ENCODE measurements around the gene RPL38.
A peak's percentile ranks its signal among the peaks of the same experiment; 100 is the strongest.

The RPL38 gene

DNA sequence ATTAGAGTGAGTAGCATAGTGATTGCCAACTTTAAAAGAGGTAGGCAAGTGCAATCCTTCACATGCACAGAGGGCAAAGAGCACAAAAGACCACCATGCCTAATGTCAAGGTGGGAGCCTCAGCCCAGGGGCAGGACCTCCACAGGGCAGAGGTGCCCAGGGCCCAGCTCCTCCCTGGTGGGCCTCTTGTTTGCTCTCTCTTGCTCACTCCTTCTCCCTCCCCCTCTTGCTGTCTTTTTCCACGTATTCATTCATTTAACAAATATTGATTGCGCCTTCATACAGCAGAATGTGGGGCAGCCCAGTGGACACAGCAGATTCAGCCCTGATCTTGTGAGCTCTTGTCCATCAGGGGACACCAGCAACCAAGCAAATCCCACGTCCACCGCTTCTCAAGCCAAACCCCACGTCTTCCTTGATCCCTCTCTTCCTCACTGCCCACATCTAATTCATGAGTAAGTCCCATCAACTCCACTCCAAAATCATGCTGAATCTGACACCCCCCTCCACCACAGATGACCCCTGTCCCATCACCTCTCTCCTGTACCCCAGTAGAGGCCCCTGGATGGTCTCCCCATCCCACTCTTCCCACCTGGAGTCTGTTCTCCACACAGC lies 44.1 kb upstream of the RPL38 start:
- H3K79me2 ChIP-seq (ENCODE audit: control insufficient read depth, insufficient read depth, low read length), result no peaks in the 10 kb centered on the region
- no peak overlapping the region for H2BK15ac ChIP-seq (replicated peaks; ENCODE audit: low read depth)
- no peak overlapping the region for H2BK5ac ChIP-seq (ENCODE audit: low read length)
- no peak overlapping the region for H2AK5ac ChIP-seq (ENCODE audit: low read length)
- no peaks in the 10 kb centered on the region for H3K27me3 ChIP-seq (ENCODE audit: insufficient read depth, low read length, poor library complexity)
- no peaks in the 10 kb centered on the region for H3K79me1 ChIP-seq (ENCODE audit: low read length)
- H3K4me2 ChIP-seq (ENCODE audit: low read length), result no peak overlapping the region
- no peak overlapping the region for H4K5ac ChIP-seq (ENCODE audit: low read length)
- no peak overlapping the region for H3K23ac ChIP-seq (ENCODE audit: low read length)
- no peak for DNase-seq
- WGBS (ENCODE audit: extremely low coverage, insufficient coverage, low lambda C conversion rate), result no CpG with 5 or more reads among the region's 5 CpGs
- H4K8ac ChIP-seq (ENCODE audit: low read depth, low read length), result no peak overlapping the region
- no peak overlapping the region for H3K4me3 ChIP-seq (ENCODE audit: low read length)
- no peak overlapping the region for H3K18ac ChIP-seq (ENCODE audit: low read length)
- H3K9ac ChIP-seq (ENCODE audit: low read length), result no peak overlapping the region
- H3K56ac ChIP-seq (ENCODE audit: low read length), result no peak overlapping the region
- no peak overlapping the region for H3K4ac ChIP-seq (ENCODE audit: low read depth, low read length)
- no peaks in the 10 kb centered on the region for H3K36me3 ChIP-seq (ENCODE audit: control insufficient read depth, insufficient read depth, low read length)
- no peak overlapping the region for H3K27ac ChIP-seq (ENCODE audit: low read depth, low read length)
- H2BK120ac ChIP-seq (ENCODE audit: low read depth, low read length), result no peak overlapping the region
- H3K4me1 ChIP-seq (ENCODE audit: control insufficient read depth, low read depth, low read length), result peaks cover 5% of the 10 kb centered on the region

GRCh38 chr17:74160656-74161502 lies 42.6 kb upstream of the RPL38 start:
- H2BK120ac ChIP-seq (ENCODE audit: low read depth, low read length), result no peak overlapping the region
- DNase-seq, result no peak
- no peak overlapping the region for H3K9ac ChIP-seq (ENCODE audit: low read length)
- no peak overlapping the region for H2BK15ac ChIP-seq (replicated peaks; ENCODE audit: low read depth)
- H3K4me2 ChIP-seq (ENCODE audit: low read length), result no peak overlapping the region
- no peaks in the 10 kb centered on the region for H3K79me1 ChIP-seq (ENCODE audit: low read length)
- no peaks in the 10 kb centered on the region for H3K36me3 ChIP-seq (ENCODE audit: control insufficient read depth, insufficient read depth, low read length)
- H4K5ac ChIP-seq (ENCODE audit: low read length), result no peak overlapping the region
- H3K23ac ChIP-seq (ENCODE audit: low read length), result no peak overlapping the region
- peaks cover 5% of the 10 kb centered on the region for H3K4me1 ChIP-seq (ENCODE audit: control insufficient read depth, low read depth, low read length)
- H3K27me3 ChIP-seq (ENCODE audit: insufficient read depth, low read length, poor library complexity), result no peaks in the 10 kb centered on the region
- H3K79me2 ChIP-seq (ENCODE audit: control insufficient read depth, insufficient read depth, low read length), result no peaks in the 10 kb centered on the region
- WGBS (ENCODE audit: extremely low coverage, insufficient coverage, low lambda C conversion rate), result no CpG with 5 or more reads among the region's 23 CpGs
- H3K4ac ChIP-seq (ENCODE audit: low read depth, low read length), result no peak overlapping the region
- no peak overlapping the region for H3K56ac ChIP-seq (ENCODE audit: low read length)
- no peak overlapping the region for H4K8ac ChIP-seq (ENCODE audit: low read depth, low read length)
- H3K4me3 ChIP-seq (ENCODE audit: low read length), result no peak overlapping the region
- no peak overlapping the region for H3K27ac ChIP-seq (ENCODE audit: low read depth, low read length)
- H2BK5ac ChIP-seq (ENCODE audit: low read length), result no peak overlapping the region
- no peak overlapping the region for H3K18ac ChIP-seq (ENCODE audit: low read length)
- H2AK5ac ChIP-seq (ENCODE audit: low read length), result no peak overlapping the region

DNA sequence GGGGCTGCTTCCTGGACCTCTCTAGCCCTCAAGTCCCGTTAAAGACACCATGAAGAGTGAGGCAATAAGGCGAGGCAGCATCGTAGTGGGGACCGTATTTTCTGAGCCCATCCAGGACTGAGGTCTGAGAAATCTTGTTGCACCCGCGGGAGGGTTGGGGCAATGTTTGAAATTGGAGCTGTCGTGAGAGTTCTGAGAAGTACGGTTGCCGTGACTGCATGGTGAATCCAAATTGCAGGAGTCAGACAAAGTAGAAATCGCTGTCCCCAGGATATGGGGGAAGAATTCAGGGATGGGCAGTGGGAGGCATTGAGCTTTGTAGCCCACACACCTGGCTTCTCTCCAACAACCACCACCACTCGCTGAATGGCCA lies 42.0 kb upstream of the RPL38 start:
- H2BK5ac ChIP-seq (ENCODE audit: low read length), result no peak overlapping the region
- no peak overlapping the region for H2BK15ac ChIP-seq (replicated peaks; ENCODE audit: low read depth)
- H3K18ac ChIP-seq (ENCODE audit: low read length), result no peak overlapping the region
- no peak overlapping the region for H2AK5ac ChIP-seq (ENCODE audit: low read length)
- H3K27me3 ChIP-seq (ENCODE audit: insufficient read depth, low read length, poor library complexity), result no peaks in the 10 kb centered on the region
- H3K4me2 ChIP-seq (ENCODE audit: low read length), result no peak overlapping the region
- H4K5ac ChIP-seq (ENCODE audit: low read length), result no peak overlapping the region
- DNase-seq, result no peak
- no peak overlapping the region for H4K8ac ChIP-seq (ENCODE audit: low read depth, low read length)
- no peak overlapping the region for H3K56ac ChIP-seq (ENCODE audit: low read length)
- no peak overlapping the region for H3K23ac ChIP-seq (ENCODE audit: low read length)
- peaks cover 5% of the 10 kb centered on the region for H3K4me1 ChIP-seq (ENCODE audit: control insufficient read depth, low read depth, low read length)
- H3K27ac ChIP-seq (ENCODE audit: low read depth, low read length), result no peak overlapping the region
- H3K36me3 ChIP-seq (ENCODE audit: control insufficient read depth, insufficient read depth, low read length), result no peaks in the 10 kb centered on the region
- H3K9ac ChIP-seq (ENCODE audit: low read length), result no peak overlapping the region
- H3K79me1 ChIP-seq (ENCODE audit: low read length), result no peaks in the 10 kb centered on the region
- H3K79me2 ChIP-seq (ENCODE audit: control insufficient read depth, insufficient read depth, low read length), result no peaks in the 10 kb centered on the region
- no peak overlapping the region for H3K4me3 ChIP-seq (ENCODE audit: low read length)
- H2BK120ac ChIP-seq (ENCODE audit: low read depth, low read length), result no peak overlapping the region
- H3K4ac ChIP-seq (ENCODE audit: low read depth, low read length), result no peak overlapping the region
- WGBS (ENCODE audit: extremely low coverage, insufficient coverage, low lambda C conversion rate), result no CpG with 5 or more reads among the region's 11 CpGs

DNA sequence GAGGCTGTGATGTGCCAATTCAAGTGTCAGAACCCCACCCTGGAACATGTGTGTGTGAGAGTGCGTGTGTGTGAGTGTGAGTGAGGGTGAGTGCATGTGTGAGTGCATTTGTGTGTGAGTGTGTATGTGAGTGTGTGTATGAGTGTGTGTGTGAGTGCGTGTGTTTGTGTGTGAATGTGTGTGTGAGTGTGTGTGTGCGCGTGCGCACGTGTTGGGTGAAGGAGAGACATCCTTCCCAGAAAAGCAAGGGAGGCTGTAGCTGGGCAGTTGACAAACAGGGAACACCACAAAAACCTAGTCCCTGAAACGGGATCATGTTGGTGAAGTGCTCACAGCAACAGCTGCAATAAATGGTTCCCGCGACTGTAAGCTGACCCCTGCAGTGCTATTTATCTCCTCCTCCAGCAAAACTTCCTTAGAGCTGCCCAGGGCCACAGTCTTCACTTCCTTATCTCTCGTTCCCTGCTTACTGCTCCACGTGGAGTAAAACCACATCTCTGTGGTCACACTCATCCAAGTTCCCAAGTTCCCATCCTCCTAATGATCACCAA lies 40.1 kb upstream of the RPL38 start:
- no CpG with 5 or more reads among the region's 11 CpGs for WGBS (ENCODE audit: extremely low coverage, insufficient coverage, low lambda C conversion rate)
- peak; percentile 77 for DNase-seq

DNA sequence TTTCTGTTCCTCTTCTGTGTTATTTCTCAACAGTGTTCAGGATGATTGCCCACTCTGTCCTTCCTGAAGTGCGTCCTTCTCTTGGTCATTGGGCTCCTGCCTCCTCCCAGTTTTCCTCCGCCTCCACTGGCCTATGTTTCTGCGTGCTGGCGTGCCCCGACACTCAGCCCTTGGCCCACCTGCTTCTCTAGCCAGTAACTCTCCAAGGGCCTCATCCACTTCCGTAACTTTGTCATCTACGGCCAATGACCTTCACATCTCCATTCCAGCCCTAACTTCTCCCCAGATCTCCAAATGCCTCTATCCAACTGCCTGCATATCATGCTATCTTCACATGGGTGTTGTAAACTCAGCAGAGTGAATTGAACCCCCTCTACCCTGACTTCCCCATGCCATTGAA lies 39.6 kb upstream of the RPL38 start:
- H3K79me2 ChIP-seq (ENCODE audit: control insufficient read depth, insufficient read depth, low read length), result no peaks in the 10 kb centered on the region
- H3K4me1 ChIP-seq (ENCODE audit: control insufficient read depth, low read depth, low read length), result peaks cover 5% of the 10 kb centered on the region
- H2BK120ac ChIP-seq (ENCODE audit: low read depth, low read length), result no peak overlapping the region
- no peak overlapping the region for H2AK5ac ChIP-seq (ENCODE audit: low read length)
- no peak overlapping the region for H4K8ac ChIP-seq (ENCODE audit: low read depth, low read length)
- WGBS (ENCODE audit: extremely low coverage, insufficient coverage, low lambda C conversion rate), result no CpG with 5 or more reads among the region's 7 CpGs
- H3K23ac ChIP-seq (ENCODE audit: low read length), result no peak overlapping the region
- no peak for DNase-seq
- no peaks in the 10 kb centered on the region for H3K79me1 ChIP-seq (ENCODE audit: low read length)
- no peak overlapping the region for H2BK15ac ChIP-seq (replicated peaks; ENCODE audit: low read depth)
- H3K27ac ChIP-seq (ENCODE audit: low read depth, low read length), result no peak overlapping the region
- H3K4me3 ChIP-seq (ENCODE audit: low read length), result no peak overlapping the region
- no peaks in the 10 kb centered on the region for H3K27me3 ChIP-seq (ENCODE audit: insufficient read depth, low read length, poor library complexity)
- H2BK5ac ChIP-seq (ENCODE audit: low read length), result no peak overlapping the region
- H3K18ac ChIP-seq (ENCODE audit: low read length), result no peak overlapping the region
- H3K36me3 ChIP-seq (ENCODE audit: control insufficient read depth, insufficient read depth, low read length), result no peaks in the 10 kb centered on the region
- no peak overlapping the region for H4K5ac ChIP-seq (ENCODE audit: low read length)
- no peak overlapping the region for H3K4me2 ChIP-seq (ENCODE audit: low read length)
- H3K4ac ChIP-seq (ENCODE audit: low read depth, low read length), result no peak overlapping the region
- no peak overlapping the region for H3K9ac ChIP-seq (ENCODE audit: low read length)
- peak overlapping the region; percentile 6 for H3K56ac ChIP-seq (ENCODE audit: low read length)

More for the DNA sequence above, 40.1 kb upstream of the RPL38 start:
- no peak overlapping the region for H3K27ac ChIP-seq (ENCODE audit: low read depth, low read length)
- H3K18ac ChIP-seq (ENCODE audit: low read length), result no peak overlapping the region
- no peak overlapping the region for H2BK120ac ChIP-seq (ENCODE audit: low read depth, low read length)
- no peaks in the 10 kb centered on the region for H3K27me3 ChIP-seq (ENCODE audit: insufficient read depth, low read length, poor library complexity)
- no peak overlapping the region for H3K9ac ChIP-seq (ENCODE audit: low read length)
- no peak overlapping the region for H3K4me2 ChIP-seq (ENCODE audit: low read length)
- no peaks in the 10 kb centered on the region for H3K79me1 ChIP-seq (ENCODE audit: low read length)
- no peak overlapping the region for H3K23ac ChIP-seq (ENCODE audit: low read length)
- no peaks in the 10 kb centered on the region for H3K36me3 ChIP-seq (ENCODE audit: control insufficient read depth, insufficient read depth, low read length)
- no peak overlapping the region for H4K8ac ChIP-seq (ENCODE audit: low read depth, low read length)
- H2BK5ac ChIP-seq (ENCODE audit: low read length), result no peak overlapping the region
- H2AK5ac ChIP-seq (ENCODE audit: low read length), result no peak overlapping the region
- no peak overlapping the region for H4K5ac ChIP-seq (ENCODE audit: low read length)
- no peak overlapping the region for H2BK15ac ChIP-seq (replicated peaks; ENCODE audit: low read depth)
- peak overlapping the region; percentile 53 for H3K56ac ChIP-seq (ENCODE audit: low read length)
- H3K4ac ChIP-seq (ENCODE audit: low read depth, low read length), result no peak overlapping the region
- H3K79me2 ChIP-seq (ENCODE audit: control insufficient read depth, insufficient read depth, low read length), result no peaks in the 10 kb centered on the region
- H3K4me3 ChIP-seq (ENCODE audit: low read length), result no peak overlapping the region
- peaks cover 5% of the 10 kb centered on the region for H3K4me1 ChIP-seq (ENCODE audit: control insufficient read depth, low read depth, low read length)

Data from mesendoderm (in vitro differentiated cells).